Activated CD8-positive, alpha-beta memory T cell treated with anti-CD3 and anti-CD28 coated beads for 4 hours (primary cell): ENCODE results near the gene EID2B.
A peak's percentile ranks its signal among the peaks of the same experiment; 100 is the strongest.

ENCODE experiments used
- DNase-seq, 2 donors: peaks; one replicate each; pipeline ENCODE4 v3.0.0-alpha.2; 2020; ENCODE audit warnings: low read depth in 2 of 2

EID2B gene

GRCh38 chr19:39532233-39533002 is at the start of gene EID2B:
Gene EID2B (minus strand): TSS chr19:39532852. CDS start chr19:39532802, 50 bp downstream.
- peak; percentile 89 to 92 for DNase-seq

- no peak for DNase-seq
Observed at GRCh38 chr19:39582442-39582841, 49.8 kb upstream of the EID2B start.

GRCh38 chr19:39568604-39569003 is 36.0 kb upstream of the EID2B start:
- no peak for DNase-seq

- DNase-seq: no peak
Observed at GRCh38 chr19:39566064-39566463, 33.4 kb upstream of the EID2B start.

DNA sequence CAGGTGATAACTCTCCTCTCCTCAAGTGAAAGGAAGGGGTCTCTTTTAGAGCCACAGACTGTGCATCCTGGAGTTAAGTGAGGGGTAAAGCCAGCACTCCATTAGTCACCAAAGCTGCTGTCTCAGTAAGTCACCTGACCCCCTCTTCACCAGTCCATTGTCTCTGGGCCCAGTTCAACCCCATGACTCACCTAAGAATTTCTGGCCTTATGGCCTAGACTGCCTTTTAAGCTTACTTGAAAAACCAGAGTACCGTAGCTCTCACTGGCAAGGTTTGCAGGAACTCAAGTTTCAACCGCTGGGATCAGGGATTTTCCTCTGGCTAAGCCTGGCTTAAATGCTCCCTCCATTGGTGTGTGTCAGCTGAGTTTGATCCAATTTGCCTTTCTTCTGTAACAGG is 30.8 kb upstream of the EID2B start:
- no peak for DNase-seq

DNA sequence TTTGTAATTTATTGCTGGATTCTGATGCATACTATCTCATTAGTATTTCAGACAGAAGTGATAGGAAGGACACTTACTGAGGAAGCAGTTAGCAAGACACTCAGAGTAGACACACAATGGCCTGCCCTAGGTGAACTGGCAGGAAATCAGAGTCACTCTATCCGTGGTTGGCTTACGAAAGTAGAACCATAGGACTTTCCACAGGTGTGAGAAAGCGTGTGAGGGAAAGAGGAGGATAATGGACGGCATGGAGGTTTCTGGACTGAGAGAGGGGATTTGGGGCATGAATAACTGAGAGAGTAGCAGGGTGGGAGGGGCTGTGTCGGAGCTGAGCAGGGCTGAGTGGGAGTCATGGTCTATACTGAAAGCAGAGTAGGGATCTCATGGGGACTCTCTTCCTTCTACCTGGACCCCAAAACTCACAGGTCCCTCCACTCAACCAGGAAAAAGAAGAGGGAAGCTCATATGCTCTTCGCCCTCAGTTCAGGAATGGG is 26.0 kb upstream of the EID2B start:
- DNase-seq: no peak

DNA sequence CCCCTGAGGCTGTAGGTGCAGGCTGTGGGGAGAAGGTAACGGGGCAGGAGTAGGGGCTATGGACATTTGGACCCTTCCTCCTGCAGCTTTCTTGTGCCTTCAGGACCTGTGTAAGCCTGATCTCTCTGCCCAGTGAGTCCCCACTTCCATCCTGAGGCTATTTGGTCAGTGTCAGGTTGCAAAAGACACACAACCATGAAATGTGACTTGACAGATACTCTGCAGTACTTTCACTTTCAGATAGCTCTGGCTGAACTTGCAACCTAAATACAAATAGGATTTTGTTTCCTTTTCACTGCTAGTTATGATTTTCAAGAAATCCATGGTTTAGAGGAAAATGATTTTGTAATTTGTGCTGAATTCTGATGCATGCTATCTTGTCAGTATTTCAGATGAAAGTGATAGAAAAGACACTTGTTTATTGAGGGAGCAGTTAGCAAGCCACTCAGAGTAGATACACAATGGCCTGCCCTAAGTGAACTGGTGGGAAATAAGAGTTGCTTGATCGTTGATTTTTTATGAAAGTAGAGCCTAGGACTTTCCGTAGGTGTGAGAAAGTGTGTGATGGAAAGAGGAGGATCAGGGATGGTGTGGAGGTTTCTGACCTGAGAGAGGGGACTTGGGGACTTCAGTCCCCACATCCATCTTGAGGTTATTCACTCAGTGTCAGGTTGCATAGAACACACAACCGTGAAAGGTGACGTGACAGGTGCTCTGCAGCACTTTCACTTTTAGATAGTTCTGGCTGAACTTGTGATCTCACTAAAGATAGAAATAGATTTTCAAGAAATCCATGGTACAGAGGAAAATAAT is 25.4 kb upstream of the EID2B start:
- DNase-seq: no peak

- no peak for DNase-seq
Observed at GRCh38 chr19:39555883-39556282, 23.2 kb upstream of the EID2B start.

DNA sequence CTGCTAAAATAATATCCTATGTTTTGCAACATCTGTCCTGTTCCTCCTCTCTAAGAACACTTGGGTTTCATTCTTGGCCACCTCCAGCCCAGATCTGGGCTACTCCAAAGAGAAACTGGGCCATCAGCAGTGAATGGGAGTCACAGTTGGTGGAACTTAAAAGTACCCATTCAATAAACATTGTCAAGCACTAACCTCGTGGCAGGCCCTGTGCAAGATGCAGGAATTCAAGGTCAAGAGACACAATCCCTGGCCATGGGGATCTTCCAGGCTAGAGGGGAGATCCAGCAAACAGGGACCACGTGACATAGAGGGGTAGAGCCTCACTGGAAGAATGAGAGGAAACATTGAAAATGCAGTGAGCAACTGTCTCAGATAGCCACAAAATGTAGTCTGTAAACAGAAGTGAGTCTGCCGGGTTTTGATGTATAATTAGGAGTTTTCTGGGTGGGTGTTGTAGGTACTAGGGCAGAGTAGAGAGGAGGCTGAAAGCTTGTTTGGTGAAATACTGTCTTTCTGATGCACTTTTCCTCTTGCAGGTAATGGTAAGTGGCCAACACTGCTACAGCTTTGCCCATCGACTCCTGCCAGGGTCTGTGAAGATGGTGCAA is 22.2 kb upstream of the EID2B start:
- no peak for DNase-seq

- DNase-seq: no peak
Observed at GRCh38 chr19:39553082-39553652, 20.5 kb upstream of the EID2B start.

- DNase-seq: no peak
Observed at GRCh38 chr19:39550197-39550596, 17.5 kb upstream of the EID2B start.

DNA sequence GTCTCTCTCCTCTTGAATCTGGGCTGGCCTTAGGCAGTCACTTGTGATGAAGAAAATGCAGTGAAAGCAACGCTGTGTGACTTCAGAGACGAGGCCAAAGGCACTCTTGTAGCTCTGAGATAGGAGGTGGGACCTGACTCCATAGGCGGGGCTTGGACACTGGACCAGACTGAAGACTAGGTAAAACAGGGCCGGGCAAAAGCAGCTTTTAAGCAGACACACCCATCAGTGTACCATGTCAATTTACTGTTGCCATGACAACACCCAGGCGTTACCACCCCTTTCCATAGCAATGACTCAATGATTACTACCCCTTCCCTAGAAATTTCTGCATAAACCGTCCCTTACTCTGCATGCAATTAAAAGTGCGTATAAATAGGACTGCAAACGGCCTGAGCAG is 13.9 kb upstream of the EID2B start:
- DNase-seq: no peak

DNA sequence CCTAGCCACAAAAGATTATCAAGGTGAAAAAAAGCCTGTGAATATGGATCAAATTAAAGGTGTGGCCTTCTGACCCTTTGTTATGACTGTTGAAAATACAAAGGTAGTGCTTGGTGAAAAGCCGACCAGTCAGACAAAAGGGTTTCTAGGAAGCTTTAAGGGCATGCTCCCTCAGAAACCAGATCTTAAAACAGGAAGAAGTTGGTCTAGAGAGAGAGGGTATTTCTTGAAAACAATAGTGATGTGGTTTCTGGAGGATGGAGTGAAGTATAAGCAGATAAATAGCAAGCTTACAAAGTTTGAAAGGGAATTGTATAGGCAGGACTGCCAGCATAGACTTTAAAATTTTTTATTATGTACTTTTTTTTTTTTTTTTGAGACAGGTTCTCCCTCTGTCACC is 12.3 kb upstream of the EID2B start:
- no peak for DNase-seq

GRCh38 chr19:39544226-39544903 is 11.7 kb upstream of the EID2B start:
- no peak for DNase-seq

- no peak for DNase-seq
Observed at GRCh38 chr19:39543477-39543857, 10.8 kb upstream of the EID2B start.

DNA sequence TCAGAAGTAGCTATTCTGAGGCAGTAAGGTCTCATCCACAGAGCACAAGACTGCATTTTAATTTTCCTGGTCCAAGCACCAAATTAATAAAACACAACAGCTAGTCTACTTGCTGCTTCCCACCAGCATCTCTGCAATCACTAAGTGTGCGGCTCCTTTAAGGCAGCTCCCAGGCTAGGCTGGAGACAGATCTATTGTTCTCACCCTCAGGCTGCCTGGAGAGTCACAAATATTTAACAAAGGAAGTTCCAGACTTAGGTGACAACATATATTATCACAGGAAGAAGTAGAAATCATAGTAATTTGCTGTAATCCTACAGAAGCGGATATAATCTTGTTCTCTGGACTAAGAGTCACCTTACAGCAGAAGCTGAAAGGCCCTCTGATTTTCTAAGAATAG is 9.6 kb upstream of the EID2B start:
- no peak for DNase-seq

DNA sequence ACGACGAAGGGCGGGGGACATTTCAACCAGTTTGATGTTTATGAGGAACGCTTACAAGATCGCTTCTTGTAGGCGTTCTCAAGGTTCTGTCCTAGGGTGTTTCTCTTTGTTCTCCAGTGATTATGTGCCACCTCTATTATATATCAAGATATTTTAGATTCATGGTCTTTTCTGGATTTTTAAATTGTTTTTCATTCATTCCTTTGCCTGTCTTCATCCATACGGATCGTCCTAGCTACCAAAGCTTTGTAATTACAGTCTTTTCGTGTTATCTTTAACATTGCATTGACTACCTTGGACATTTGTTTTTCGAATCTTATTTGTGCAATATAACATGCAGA is 7.7 kb upstream of the EID2B start:
- DNase-seq: no peak

DNA sequence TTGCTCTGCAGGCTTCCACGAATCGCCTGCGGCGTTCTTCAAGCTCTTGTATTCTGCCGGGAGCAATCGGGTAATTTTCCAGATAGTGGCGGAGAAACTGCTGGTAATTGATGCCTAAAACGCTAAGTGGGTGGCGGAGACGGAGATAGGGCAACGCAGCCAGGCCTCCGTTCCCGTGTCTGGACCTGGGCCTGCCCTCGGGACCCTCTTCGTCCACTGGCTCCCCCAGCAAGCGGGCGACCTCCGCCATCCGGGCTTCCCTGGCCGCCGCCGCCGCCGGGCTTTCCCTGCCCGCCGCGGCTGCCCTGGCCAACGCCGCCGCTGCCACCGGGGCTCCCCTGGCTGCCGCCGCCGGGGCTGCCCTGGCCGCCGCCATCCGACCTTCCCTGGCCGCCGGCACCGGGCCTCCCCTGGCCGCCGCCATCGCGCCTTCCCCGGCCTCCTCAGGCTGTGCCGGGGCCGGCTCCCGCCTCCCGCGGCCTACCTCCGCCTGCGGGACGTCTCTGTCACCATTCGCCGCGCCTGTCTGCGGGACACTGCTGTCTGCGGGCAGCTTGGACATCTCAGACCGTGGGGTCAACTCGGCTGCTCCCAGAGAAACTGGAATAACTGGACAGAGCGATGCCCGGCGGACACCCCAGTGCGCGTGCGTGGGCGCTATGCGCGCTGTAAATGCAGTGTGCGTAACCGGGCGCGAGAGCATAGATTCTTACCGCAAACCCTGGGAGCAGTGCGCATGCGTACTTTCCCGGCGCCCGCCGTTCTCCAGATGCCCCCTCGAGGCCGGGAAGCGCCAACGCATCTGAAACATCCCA is 7.1 kb upstream of the EID2B start, which contains the start of gene EID2:
TSS of gene EID2 (minus strand) at position 644 of the 815 bp plus-strand sequence. CDS start at position 562, 82 bp downstream.
- DNase-seq: peak; percentile 92

DNA sequence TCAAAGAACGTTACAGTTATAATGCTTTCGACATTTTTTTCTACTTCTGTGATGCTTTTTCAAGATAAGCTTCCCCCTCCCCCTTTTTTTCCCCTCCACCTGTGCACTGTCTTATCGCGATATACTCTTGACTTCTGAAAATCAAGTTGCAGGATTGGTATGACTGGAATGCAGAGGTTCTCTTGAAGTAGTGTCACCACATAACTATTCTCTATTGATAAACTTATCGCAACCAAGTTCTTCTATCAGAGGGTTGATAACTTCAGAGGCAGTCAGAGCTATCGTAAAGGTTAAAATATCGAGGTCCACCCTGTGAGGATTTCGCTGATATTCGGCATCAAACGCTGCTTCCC is 6.5 kb upstream of the EID2B start:
- DNase-seq: no peak

- no peak for DNase-seq
Observed at GRCh38 chr19:39533791-39534190, 1.1 kb upstream of the EID2B start.

DNA sequence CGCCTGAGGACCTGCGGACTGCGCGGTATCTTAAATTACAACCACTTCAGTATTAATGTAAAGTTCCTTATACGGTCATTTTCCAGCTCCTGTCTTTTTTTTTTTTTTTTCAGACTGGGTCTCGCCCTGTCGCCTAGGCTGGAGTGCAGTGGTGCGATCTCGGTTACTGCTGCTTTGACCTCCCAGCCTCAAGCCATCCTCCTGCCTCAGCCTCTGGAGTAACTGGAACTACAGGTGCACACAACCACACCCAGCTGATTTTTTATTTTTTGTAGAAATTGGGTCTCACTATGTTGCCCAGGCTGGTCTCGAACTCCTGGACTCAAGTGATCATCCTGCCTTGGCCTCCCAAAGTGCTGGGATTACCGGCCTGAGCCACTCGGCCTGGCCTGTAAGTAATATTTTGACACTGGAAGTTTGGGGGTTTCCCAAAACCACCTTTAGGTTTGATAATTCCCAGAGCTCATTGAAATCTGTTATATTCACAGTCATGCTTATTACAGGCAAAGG is 406 bp upstream of the EID2B start:
- no peak for DNase-seq
